Fibroblast of upper back skin (primary cell): ENCODE measurements around the gene CCDC90B.
A peak's percentile ranks its signal among the peaks of the same experiment; 100 is the strongest.
"Not testable (repeated sequence)": the region's sequence is repeated elsewhere in the genome, so short reads cannot be mapped to it uniquely, and the experiment has no call there.

Experiments
- DNase-seq: peaks from one replicate; pipeline ENCODE4 v3.0.0-alpha.2; 2013

Gene CCDC90B

DNA sequence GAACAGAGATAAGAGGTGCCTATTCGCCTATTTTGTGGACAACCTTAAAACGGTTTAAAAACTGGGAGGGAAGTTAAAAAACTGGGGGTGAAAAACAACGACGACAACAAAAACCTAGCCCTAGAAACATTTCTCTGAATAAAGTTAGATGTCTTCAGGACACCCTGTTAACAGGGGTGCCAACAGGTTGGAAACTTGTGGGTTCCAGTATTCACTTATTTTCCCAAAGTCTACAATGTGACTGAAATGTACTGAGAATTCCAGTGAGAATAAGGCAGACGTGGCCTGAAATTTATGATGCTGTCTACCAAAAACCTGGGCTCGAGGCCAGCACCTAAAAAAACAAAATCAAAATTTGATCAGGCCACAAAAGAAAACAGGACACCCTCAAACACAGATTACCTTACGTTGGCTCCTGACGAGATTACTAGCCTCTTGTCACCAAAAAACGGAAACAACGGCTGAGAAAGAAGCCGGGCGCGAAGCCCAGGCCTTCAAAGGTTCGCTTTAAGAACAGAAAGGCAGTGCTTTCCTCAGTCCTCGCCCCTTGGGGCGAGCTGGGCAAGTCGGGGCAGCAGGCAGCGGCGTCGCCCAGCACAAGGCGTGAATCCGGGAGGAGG lies 906 bp downstream of the CCDC90B start:
- peak; percentile 4 for DNase-seq

GRCh38 chr11:83284501-83285150 lies 1.5 kb downstream of the CCDC90B start:
- DNase-seq = no peak

DNA sequence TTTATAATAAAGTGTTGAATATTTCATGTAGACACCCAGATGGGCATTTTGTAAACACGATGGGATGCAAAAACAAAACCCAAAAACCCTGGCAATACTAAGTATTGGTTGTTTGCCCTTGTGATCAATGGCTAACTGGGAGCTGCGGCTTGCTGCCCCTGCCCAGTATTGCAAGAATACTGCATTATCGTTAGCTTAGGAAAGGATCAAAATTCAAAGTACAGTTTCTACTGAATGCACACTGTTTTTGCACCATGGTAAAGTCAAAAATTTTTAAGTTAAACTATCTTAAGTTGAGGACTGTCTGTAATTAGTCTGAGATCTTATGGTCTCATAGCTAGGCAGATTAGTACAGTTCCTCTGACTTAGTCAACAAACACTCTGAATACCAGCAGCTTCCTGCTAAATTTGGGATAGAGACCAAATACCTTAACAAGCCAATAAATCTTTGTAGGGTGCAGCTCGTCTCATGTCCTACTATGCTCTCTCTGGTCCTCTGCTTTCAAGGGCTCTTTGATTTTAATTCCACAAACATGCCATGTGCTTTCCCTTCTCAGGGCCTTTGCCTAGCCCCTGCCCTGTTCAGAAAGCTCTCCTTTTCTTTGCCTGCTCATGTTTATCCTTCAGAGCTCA lies 4.0 kb downstream of the CCDC90B start:
- no peak for DNase-seq

GRCh38 chr11:83280256-83280655 lies 5.9 kb downstream of the CCDC90B start:
- DNase-seq = peak; percentile 26

DNA sequence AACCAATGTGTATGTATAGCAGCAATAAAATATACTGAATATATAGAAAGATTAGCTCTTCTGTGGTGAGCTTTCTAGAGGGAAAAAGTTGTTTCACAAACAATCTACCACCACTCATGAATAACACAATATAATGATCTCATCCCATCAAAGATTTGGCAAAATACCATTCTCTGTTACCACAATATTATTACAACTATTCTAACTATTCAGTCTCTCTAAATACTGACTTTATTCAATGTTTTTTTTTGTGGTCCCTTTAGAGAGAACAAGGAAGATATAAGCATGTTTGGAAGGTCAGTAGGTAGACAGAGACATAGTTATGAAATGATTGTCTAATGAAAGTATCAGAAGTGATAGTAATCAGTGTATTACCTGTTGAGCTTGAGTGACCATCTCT lies 7.8 kb downstream of the CCDC90B start:
- DNase-seq = peak; percentile 46

DNA sequence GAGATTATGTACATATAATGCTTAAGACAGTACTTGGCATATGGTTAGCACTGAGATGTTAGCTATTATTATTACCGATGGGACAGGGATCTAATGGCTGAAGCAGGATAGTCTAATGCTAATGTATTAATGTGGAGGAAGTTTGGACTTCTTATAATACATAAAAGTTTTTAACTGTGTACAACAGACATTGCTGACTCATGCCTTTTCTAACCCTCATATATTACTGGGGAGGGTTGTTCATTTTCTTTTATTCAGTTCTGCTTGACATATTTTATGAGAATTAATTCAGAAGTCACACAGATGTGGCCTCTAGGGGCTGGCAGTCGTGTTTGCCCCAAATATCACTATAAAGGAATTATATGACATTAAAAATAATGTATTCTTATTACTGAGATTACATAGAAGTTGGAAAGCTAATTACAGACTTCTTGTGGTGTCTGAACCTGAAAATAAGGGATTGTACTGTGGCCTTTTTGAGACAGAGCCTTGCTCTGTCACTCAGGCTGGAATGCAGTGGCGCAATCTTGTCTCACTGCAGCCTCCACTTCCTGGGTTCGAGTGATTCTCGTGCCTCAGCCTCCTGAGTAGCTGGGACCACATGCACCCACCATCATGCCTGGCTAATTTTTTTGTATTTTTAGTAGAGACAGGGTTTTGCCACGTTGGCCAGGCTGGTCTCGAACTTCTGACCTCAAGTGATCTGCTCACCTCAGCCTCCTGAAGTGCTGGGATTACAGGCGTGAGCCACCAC lies 10.1 kb downstream of the CCDC90B start:
- DNase-seq = no peak

DNA sequence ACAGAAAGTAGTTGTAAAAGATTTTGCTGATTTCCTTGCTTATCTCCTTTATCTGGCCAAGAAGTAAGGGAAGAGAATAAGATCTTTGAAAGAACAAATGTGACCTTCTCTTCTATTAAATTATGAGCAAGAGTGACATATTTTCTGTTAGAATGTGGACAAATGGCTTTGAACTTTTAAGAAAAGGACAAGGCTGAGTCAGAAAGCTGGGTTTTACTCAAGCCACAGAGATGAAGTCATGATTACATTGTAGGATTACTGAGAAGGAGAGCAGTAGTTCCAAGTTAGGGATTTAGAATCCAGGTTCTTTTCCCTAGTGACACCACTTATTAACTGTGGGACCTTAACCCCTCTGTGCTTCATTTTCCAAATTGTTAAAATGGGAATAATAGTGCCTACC lies 13.5 kb downstream of the CCDC90B start:
- DNase-seq = peak; percentile 57

DNA sequence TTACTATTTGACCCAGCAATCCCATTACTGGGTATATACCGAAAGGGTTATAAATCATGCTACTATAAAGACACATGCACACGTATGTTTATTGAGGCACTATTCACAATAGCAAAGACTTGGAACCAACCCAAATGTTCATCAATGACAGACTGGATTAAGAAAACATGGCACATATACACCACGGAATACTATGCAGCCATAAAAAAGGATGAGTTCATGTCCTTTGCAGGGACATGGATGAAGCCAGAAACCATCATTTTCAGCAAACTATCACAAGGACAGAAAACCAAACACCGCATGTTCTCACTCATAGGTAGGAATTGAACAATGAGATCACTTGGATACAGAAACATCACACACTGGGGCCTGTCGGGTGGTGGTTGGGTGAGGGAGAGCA lies 14.4 kb downstream of the CCDC90B start:
- DNase-seq = not testable (repeated sequence)

GRCh38 chr11:83269080-83269479 lies 17.1 kb downstream of the CCDC90B start:
- DNase-seq = not testable (repeated sequence)

- DNase-seq = no peak
Measured at GRCh38 chr11:83265331-83265730, 20.8 kb downstream of the CCDC90B start.

DNA sequence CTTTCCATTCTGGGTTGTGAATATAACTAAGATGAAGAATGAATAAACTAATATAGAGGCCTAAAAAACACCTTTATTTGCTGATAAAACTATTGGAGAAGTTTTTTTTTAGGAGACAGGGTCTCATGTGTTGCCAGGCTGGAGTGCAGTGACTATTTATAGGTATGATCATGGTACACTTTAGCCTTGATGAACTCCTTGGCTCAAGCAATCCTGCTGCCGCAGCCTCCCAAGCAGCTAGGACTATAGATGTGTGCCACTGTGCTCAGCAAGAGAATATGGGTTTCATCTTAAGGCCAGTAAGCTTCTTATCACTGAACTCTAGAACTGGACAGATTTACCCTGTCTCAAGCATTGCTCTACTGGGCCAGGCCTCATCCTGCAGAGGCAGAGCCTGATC lies 26.6 kb downstream of the CCDC90B start:
- DNase-seq = no peak

DNA sequence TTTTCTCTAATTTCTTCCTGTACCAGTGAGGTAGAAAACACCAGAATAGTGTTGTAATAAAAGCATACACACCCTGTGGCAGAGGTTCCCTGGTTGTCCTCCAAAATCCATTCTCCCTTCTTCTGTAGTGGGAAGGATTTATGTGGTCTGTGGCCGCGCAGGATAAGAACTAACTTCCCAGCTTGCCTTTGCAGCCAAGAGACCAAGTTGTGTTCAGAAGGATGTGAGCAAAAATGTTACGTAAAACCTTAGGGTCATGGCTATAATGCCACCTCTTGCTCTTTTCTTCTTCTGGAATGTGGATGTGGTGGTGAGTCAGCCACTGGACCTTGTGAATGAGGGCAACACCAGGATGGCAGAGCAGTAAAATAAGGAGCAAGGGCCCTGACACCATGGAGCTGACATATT lies 28.4 kb downstream of the CCDC90B start:
- DNase-seq = peak; percentile 47

- no peak for DNase-seq
Measured at GRCh38 chr11:83256602-83257340, 29.4 kb downstream of the CCDC90B start.

GRCh38 chr11:83255366-83255765 lies 30.8 kb downstream of the CCDC90B start:
- no peak for DNase-seq

DNA sequence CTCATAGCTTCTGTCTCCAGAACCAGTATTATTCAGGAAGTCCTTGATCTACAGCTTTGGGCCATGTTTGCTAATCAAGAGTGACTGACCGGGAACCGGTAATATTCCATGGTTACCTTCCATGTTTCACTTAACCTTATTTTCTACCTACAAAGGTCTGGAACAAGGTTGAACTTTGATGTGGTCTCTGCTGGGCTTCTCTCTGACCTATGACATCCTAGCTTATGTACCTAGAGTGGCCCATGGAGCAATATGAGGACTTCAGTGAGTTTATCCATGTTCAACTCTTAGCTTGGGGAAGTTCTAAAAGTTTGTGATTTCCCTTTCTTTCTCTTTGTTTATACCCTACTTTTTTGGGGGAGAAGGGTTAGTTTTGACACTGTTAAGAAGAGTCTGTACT lies 33.2 kb downstream of the CCDC90B start:
- no peak for DNase-seq

DNA sequence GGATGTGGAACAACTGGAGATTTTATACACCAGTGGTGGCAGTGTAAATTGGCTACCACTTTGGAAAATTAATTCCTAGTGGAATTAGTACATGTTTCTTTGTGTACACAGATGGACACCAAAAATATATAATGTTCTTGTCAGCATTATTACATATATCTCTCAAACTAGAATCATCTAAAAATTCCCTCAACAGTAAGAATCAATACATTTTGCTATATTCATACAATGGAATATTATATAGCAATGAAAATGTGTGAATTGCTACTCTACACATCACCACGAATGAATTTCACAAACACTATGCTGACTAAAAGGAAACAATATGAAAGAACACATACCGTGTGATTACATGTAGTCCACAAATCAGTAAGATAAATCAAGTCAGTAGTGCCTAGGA lies 33.9 kb downstream of the CCDC90B start:
- no peak for DNase-seq

DNA sequence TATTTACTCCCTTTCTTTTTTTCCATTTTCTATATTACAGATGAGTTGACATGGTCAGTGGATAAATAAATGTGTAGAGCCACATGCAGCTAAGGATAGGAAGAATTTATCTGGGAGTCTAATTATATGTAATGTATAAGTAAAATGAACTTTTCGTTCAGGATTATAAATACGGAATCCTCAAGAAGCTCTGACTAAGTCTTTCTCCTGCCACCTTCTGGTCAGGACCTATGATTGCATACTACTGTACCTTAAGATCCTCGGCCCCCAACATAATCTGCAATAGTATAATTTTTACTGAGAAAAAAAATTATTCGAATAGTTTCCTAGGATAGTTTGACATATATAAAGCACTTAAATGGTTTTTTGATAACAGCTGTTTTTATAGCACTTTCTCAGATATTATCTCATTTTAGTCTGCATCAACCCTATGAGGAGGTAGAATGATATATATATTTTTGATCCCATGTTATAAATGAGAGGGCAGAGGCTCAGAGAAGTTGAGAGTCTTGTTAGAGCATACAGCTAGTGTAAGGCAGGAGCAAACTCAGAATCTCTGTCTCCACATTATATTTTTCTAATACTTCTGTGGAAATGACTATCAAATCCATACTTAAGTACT lies 36.1 kb downstream of the CCDC90B start:
- DNase-seq = peak; percentile 42

DNA sequence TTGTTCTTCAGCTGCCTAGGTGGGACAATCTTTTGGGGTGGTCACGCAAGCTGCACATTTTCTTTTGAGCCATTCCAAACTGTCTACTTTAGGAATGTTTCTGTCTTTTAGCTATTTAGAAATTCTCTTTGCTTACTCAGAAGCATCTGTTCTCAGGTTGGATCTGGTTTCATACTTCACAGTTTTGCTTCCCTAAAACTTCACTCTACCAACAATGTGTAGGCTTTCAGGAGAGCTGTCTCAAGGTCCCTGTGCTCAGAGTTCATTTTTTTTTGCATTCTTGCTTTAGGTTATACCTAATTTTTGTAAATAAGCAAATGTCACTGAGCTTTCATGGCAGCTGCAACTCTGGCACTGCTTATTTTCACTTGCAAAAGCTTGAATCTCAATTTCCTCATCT lies 36.7 kb downstream of the CCDC90B start:
- no peak for DNase-seq

- peak; percentile 75 for DNase-seq
Measured at GRCh38 chr11:83241291-83241946, 44.7 kb downstream of the CCDC90B start.

DNA sequence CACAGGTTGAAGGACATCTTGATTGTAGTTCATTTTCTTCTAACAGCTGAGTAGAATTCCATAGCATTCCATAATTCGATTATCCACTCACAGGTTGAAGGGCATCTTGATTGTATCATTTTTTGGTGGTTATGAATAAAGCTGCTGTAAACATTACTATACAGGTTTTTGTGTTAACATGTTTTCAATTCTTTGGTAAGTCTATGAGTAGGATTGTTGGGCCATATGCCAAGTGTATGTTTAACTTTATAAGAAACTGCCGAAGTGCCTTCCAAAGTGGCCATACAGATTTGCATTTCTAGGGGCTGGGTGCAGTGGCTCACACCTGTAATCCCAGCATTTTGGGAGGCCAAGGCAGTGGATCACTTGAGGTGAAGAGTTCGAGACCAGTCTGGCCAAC lies 48.1 kb downstream of the CCDC90B start:
- no peak for DNase-seq

- DNase-seq = no peak
Measured at GRCh38 chr11:83235825-83236224, 50.3 kb downstream of the CCDC90B start.

GRCh38 chr11:83223457-83223856 lies 62.7 kb downstream of the CCDC90B start:
- DNase-seq = no peak
